Activated gamma-delta T cell treated with anti-CD3 and anti-CD28 coated beads, Interleukin-2, amount 50 U/mL, for 16 hours (primary cell): ENCODE results near the gene BTN3A1.
"Not testable (repeated sequence)": the region's sequence is repeated elsewhere in the genome, so short reads cannot be mapped to it uniquely, and the experiment has no call there.

Source experiments
- DNase-seq: peaks from one replicate; pipeline ENCODE4 v3.0.0-alpha.2; 2020; ENCODE audit warnings: low read depth

BTN3A1 gene

GRCh38 chr6:26441977-26442376 lies 39.9 kb downstream of the BTN3A1 start:
- DNase-seq = no peak

- DNase-seq = no peak
Measured at GRCh38 chr6:26445934-26446667, 44.0 kb downstream of the BTN3A1 start.

GRCh38 chr6:26447257-26447656 lies 45.2 kb downstream of the BTN3A1 start:
- no peak for DNase-seq

- DNase-seq = no peak
Measured at GRCh38 chr6:26450240-26450639, 48.2 kb downstream of the BTN3A1 start.

- DNase-seq = no peak
Measured at GRCh38 chr6:26452631-26453235, 50.7 kb downstream of the BTN3A1 start.

- DNase-seq = no peak
Measured at GRCh38 chr6:26454631-26455030, 52.6 kb downstream of the BTN3A1 start.

GRCh38 chr6:26455357-26455970 lies 53.4 kb downstream of the BTN3A1 start:
- no peak for DNase-seq

GRCh38 chr6:26457264-26457805 lies 55.3 kb downstream of the BTN3A1 start:
- no peak for DNase-seq

GRCh38 chr6:26457806-26458688 lies 56.0 kb downstream of the BTN3A1 start, which contains the start of gene BTN2A1:
TSS of gene BTN2A1 (plus strand) at chr6:26457955. CDS start at chr6:26458637, 682 bp downstream.
- peak; percentile 42 for DNase-seq

- no peak for DNase-seq
Measured at GRCh38 chr6:26459023-26459810, 57.1 kb downstream of the BTN3A1 start.

- DNase-seq = not testable (repeated sequence)
Measured at GRCh38 chr6:26461353-26461752, 59.3 kb downstream of the BTN3A1 start.

- DNase-seq = no peak
Measured at GRCh38 chr6:26464014-26464413, 61.9 kb downstream of the BTN3A1 start.

- no peak for DNase-seq
Measured at GRCh38 chr6:26464416-26465131, 62.5 kb downstream of the BTN3A1 start.
